MM.1S (cell line): Measurements from ENCODE around the gene WDR90.

ENCODE experiments used
- EZH2 ChIP-seq: fragments of 300-600 bp; sonication (generic); optimal IDR thresholded peaks from 2 replicates; pipeline ENCODE3; 2017; ENCODE audit warnings: low read depth, mild to moderate bottlenecking, antibody characterized with exemption, low read length, mixed read lengths
- EZH2phosphoT487 ChIP-seq: fragments of 300-600 bp; sonication (generic); IDR thresholded peaks from 2 replicates; pipeline ENCODE4 v1.6.1; 2018; ENCODE audit warnings: antibody characterized with exemption, low read length
- TF ChIP-seq, protein P1 (sequence below): fragments of 300-600 bp; sonication (generic); IDR thresholded peaks from 2 replicates; pipeline ENCODE4 v1.5.1; 2016; ENCODE audit warnings: antibody characterized with exemption, low read length, mixed read lengths

DNA sequence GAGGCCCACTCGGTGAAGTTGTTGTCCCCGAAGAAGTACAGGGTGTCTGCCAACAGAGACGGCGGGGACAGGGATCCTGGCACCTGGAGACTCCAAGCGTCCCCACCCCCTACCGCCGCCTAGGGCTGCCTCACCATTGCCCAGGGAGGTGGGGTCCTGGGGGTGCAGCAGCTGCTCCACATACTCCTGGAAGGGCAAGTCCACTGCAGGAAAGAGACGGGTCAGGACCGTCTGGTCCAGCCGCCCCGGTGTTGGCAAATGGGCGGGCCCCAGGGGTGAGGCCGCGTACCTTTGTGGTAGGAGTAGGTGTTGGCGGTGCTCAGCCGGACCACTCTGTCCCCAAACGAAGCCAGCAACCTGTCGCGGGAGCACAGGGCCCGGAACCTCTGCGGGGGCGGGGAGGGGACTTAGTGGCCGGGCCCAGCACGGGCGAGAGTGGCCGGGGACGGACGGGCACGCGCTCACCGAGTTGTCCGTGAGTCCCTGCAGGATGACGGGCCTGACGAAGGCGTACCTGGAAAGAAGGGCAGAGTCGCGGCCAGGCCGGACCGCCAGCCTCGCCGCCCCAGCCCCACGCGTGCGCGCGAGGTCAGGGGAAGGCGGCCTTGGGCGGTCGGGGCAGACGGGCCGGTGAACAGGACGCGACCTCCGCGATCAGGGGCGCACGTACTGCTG is 34.4 kb downstream of the WDR90 start:
- TF ChIP-seq, protein P1, sequence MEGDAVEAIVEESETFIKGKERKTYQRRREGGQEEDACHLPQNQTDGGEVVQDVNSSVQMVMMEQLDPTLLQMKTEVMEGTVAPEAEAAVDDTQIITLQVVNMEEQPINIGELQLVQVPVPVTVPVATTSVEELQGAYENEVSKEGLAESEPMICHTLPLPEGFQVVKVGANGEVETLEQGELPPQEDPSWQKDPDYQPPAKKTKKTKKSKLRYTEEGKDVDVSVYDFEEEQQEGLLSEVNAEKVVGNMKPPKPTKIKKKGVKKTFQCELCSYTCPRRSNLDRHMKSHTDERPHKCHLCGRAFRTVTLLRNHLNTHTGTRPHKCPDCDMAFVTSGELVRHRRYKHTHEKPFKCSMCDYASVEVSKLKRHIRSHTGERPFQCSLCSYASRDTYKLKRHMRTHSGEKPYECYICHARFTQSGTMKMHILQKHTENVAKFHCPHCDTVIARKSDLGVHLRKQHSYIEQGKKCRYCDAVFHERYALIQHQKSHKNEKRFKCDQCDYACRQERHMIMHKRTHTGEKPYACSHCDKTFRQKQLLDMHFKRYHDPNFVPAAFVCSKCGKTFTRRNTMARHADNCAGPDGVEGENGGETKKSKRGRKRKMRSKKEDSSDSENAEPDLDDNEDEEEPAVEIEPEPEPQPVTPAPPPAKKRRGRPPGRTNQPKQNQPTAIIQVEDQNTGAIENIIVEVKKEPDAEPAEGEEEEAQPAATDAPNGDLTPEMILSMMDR = no peak
- TF ChIP-seq EZH2phosphoT487 (no peak), EZH2 (no peak)
